ENCODE measurements around the gene YJU2.

The YJU2 gene

GRCh38 chr19:4310247-4311121 is 63.6 kb downstream of the YJU2 start:
- Mint-ChIP-seq H3K36me3 (ENCODE audit: low read depth) (peaks cover 4% of the 10 kb centered on the region), H3K27ac (no peak overlapping the region), H3K9me3 (no peaks in the 10 kb centered on the region), H3K4me3 (no peak overlapping the region), H3K27me3 (ENCODE audit: low read depth) (no peaks in the 10 kb centered on the region), H3K4me1 (ENCODE audit: low read depth) (peaks cover under 1% of the 10 kb centered on the region)

DNA sequence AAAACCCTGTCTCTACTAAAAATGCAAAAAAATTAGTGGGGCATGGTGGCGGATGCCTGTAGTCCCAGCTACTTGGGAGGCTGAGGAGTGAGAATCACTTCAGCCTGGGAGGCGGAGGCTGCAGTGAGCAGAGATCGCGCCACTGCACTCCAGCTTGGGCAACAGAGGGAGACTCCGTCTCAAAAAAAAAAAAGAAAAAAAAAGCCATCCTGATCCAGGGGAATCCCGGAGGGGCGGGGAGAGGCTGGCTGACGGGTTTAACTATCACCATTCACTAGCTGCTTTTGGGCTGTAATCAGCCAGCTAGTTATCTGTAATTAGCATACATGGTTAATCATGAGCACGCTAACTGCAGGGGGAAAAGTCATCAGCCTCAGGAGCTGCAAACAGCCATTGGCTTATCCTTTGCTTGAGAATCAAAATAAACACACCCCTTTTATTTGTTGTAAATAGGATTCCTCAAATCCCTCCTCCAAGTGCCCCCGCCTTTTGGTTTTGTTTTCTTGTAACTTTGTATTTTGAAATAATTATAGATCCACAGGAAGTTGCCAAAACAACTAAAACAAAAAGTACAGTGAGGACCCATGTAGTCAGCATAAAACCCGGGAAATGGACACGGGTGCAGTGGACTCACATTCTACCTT is 67.1 kb downstream of the YJU2 start:
- Mint-ChIP-seq H3K27me3 (ENCODE audit: low read depth) (no peaks in the 10 kb centered on the region), H3K9me3 (peaks cover 3% of the 10 kb centered on the region), H3K4me1 (ENCODE audit: low read depth) (no peaks in the 10 kb centered on the region), H3K27ac (no peak overlapping the region), H3K36me3 (ENCODE audit: low read depth) (peaks cover 9% of the 10 kb centered on the region), H3K4me3 (no peak overlapping the region)

DNA sequence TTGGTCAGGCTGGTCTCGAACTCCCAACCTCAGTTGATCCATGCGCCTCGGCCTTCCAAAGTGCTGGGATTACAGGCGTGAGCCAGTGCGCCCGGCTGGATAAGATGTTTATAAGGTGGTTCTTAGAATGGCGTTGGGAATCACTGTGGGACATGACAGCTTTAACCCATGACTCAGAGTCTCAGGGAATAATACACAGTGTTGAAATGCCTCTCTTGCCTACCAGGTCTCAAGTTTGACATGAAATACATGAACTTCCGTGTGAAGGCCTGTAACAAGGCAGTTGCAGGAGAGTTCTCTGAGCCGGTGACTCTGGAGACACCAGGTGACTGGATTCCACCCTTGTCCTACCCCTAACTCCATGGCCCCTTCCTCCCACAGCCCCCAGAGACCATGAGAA is 70.1 kb downstream of the YJU2 start:
- no peak overlapping the region for H3K27ac Mint-ChIP-seq
- H3K36me3 Mint-ChIP-seq (ENCODE audit: low read depth), result peaks cover 24% of the 10 kb centered on the region
- H3K27me3 Mint-ChIP-seq (ENCODE audit: low read depth), result no peaks in the 10 kb centered on the region
- no peak overlapping the region for H3K4me3 Mint-ChIP-seq
- peaks cover 24% of the 10 kb centered on the region for H3K9me3 Mint-ChIP-seq
- H3K4me1 Mint-ChIP-seq (ENCODE audit: low read depth), result no peaks in the 10 kb centered on the region

- no peaks in the 10 kb centered on the region for H3K27me3 Mint-ChIP-seq (ENCODE audit: low read depth)
- H3K36me3 Mint-ChIP-seq (ENCODE audit: low read depth), result peaks cover 24% of the 10 kb centered on the region
- H3K27ac Mint-ChIP-seq, result no peak overlapping the region
- H3K9me3 Mint-ChIP-seq, result peaks cover 24% of the 10 kb centered on the region
- H3K4me1 Mint-ChIP-seq (ENCODE audit: low read depth), result no peaks in the 10 kb centered on the region
- no peak overlapping the region for H3K4me3 Mint-ChIP-seq
Observed at GRCh38 chr19:4318460-4318859, 71.6 kb downstream of the YJU2 start.

Data from T-helper 1 cell treated with Interleukin-12 subunit alpha and Interleukin-12 subunit beta and Interleukin-4 antibody, amounts not matched to agents 30 μg/mL and 1 μg/mL, for 36 hours (primary cell).